ENCODE measurements around the gene SLC2A13.

SLC2A13 gene

DNA sequence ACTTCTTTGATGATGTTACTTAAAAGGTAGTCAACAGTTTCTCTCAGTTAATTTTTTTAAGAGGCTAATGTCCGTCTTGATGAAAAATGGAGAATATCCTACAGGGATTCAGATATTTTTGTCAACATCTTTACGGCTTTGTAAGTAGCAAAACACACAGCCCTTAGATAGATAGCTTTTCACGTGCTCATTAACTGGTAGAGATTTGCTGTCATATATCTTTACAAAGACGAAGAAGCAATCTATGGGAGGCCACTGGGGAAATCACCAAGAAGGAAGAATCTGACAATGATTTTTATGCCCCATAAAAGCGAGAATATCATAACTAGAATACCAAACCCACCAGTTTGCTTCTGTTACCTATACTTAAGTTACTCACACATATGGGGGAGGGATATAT is 121.2 kb downstream of the SLC2A13 start:
- H3K27me3 ChIP-seq = no peaks in the 10 kb centered on the region
- TF ChIP-seq, protein P1, sequence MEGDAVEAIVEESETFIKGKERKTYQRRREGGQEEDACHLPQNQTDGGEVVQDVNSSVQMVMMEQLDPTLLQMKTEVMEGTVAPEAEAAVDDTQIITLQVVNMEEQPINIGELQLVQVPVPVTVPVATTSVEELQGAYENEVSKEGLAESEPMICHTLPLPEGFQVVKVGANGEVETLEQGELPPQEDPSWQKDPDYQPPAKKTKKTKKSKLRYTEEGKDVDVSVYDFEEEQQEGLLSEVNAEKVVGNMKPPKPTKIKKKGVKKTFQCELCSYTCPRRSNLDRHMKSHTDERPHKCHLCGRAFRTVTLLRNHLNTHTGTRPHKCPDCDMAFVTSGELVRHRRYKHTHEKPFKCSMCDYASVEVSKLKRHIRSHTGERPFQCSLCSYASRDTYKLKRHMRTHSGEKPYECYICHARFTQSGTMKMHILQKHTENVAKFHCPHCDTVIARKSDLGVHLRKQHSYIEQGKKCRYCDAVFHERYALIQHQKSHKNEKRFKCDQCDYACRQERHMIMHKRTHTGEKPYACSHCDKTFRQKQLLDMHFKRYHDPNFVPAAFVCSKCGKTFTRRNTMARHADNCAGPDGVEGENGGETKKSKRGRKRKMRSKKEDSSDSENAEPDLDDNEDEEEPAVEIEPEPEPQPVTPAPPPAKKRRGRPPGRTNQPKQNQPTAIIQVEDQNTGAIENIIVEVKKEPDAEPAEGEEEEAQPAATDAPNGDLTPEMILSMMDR (IDR thresholded peaks at IDR 0.05) = no peak
- H3K4me1 ChIP-seq (ENCODE audit: control insufficient read depth in 1 of 2, insufficient read depth in 1 of 2, low read depth in 1 of 2, low read length in 1 of 2) = no peaks in the 10 kb centered on the region
- H3K9me3 ChIP-seq = no peaks in the 10 kb centered on the region
- H3K4me3 ChIP-seq (ENCODE audit: low read depth in 1 of 2, low read length in 1 of 2) = no peak overlapping the region
- no peak overlapping the region for H3K27ac ChIP-seq
- no peaks in the 10 kb centered on the region for H3K36me3 ChIP-seq

DNA sequence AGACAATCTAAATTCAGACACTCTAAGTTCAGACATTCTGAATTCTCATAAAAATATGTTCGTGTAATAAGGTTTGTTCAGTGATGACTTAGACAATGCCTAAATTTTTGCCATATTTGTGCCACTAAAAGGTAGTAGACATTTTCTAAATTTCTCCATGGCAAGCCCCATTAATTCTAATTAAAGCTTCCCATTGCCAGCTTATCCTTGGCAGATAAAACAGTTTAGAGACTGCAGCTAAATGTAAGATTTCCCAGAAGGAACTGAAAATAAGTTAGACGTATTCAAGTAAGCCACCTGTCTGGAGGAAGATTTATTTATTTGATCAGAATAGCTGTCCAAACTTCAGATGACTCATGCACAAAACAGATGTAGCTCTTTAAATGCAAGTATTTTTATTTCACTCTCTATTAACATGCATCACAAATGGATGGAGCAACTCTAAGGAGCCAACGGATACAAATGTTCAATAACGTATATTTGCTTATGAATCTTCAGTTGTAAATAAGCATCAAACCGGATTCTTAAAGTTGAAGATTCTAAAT is 130.4 kb downstream of the SLC2A13 start:
- no peaks in the 10 kb centered on the region for H3K36me3 ChIP-seq
- no peak overlapping the region for H3K27ac ChIP-seq
- H3K4me3 ChIP-seq (ENCODE audit: low read depth in 1 of 2, low read length in 1 of 2) = no peak overlapping the region
- no peaks in the 10 kb centered on the region for H3K9me3 ChIP-seq
- TF ChIP-seq, protein P1 (IDR thresholded peaks at IDR 0.05) = no peak
- H3K4me1 ChIP-seq (ENCODE audit: control insufficient read depth in 1 of 2, insufficient read depth in 1 of 2, low read depth in 1 of 2, low read length in 1 of 2) = peaks cover 0 to 4% of the 10 kb centered on the region in 2 experiments
- H3K27me3 ChIP-seq = no peaks in the 10 kb centered on the region

DNA sequence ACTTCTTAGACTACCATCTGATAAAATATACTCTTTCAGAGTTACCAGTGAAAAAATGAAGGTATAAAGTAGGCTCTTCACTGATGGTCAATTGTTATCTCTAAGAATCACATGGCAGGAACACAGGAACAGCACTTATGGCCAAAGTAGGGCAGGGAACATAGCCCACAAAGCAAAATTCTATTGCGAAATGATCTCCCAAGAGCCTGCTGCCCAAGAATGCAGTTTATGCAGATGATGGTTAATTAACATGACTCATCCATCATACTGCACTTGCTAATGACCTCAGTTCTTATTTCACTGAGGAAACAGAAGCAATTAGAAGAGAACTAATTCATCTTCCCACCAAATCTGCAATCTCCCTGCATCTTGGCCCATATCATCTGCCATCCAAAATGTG is 133.8 kb downstream of the SLC2A13 start:
- H3K4me1 ChIP-seq (ENCODE audit: control insufficient read depth in 1 of 2, insufficient read depth in 1 of 2, low read depth in 1 of 2, low read length in 1 of 2) = peaks cover 0 to 4% of the 10 kb centered on the region in 2 experiments
- H3K36me3 ChIP-seq = no peaks in the 10 kb centered on the region
- TF ChIP-seq, protein P1 (IDR thresholded peaks at IDR 0.05) = no peak
- no peaks in the 10 kb centered on the region for H3K27me3 ChIP-seq
- no peak overlapping the region for H3K27ac ChIP-seq
- no peaks in the 10 kb centered on the region for H3K9me3 ChIP-seq
- no peak overlapping the region for H3K4me3 ChIP-seq (ENCODE audit: low read depth in 1 of 2, low read length in 1 of 2)

DNA sequence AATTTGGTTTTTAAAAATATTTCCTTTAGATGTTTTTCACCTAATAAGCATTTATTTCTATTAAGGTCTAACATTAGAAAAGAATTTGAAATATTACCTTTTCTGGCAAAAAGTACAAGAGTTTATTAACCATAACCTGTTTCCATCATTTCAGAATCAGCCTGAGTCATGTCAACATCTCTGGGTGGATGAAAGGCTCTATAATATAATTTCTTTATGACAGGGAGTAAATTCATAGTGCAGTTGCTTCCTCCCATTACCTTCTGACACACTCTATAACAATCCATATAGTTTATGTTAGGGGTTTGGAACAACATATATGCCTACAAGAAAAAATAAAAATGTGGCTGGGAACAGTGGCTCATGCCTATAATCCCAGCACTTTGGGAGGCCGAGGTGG is 134.5 kb downstream of the SLC2A13 start:
- H3K36me3 ChIP-seq = no peaks in the 10 kb centered on the region

DNA sequence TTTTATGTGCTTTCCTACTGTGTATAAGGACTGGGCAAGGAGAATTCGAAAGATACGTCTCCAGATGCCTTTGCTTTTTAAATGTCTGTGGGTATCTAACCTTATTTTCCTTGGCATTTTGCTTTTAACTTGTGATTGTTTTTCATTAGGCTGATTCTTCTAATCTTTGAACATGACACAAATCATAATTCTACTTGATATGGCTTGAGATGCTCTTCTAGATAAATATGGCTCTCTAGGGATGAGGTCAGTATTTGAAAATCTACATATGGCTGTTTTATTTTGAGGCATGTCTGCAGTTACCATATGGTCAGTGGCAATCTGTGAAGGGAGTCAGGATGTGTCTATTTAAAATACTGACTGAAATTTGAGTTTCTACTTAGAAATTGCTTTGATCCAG is 139.2 kb downstream of the SLC2A13 start:
- no peaks in the 10 kb centered on the region for H3K9me3 ChIP-seq
- H3K27ac ChIP-seq = no peak overlapping the region
- no peak overlapping the region for H3K4me3 ChIP-seq (ENCODE audit: low read depth in 1 of 2, low read length in 1 of 2)
- no peaks in the 10 kb centered on the region for H3K4me1 ChIP-seq (ENCODE audit: control insufficient read depth in 1 of 2, insufficient read depth in 1 of 2, low read depth in 1 of 2, low read length in 1 of 2)
- H3K36me3 ChIP-seq = no peaks in the 10 kb centered on the region
- H3K27me3 ChIP-seq = no peaks in the 10 kb centered on the region
- TF ChIP-seq, protein P1 (IDR thresholded peaks at IDR 0.05) = no peak

More for the DNA sequence above, 134.5 kb downstream of the SLC2A13 start:
- no peaks in the 10 kb centered on the region for H3K27me3 ChIP-seq
- peaks cover 0 to 4% of the 10 kb centered on the region in 2 experiments for H3K4me1 ChIP-seq (ENCODE audit: control insufficient read depth in 1 of 2, insufficient read depth in 1 of 2, low read depth in 1 of 2, low read length in 1 of 2)
- H3K4me3 ChIP-seq (ENCODE audit: low read depth in 1 of 2, low read length in 1 of 2) = no peak overlapping the region
- no peak overlapping the region for H3K27ac ChIP-seq
- H3K9me3 ChIP-seq = no peaks in the 10 kb centered on the region
- TF ChIP-seq, protein P1 (IDR thresholded peaks at IDR 0.05) = no peak

DNA sequence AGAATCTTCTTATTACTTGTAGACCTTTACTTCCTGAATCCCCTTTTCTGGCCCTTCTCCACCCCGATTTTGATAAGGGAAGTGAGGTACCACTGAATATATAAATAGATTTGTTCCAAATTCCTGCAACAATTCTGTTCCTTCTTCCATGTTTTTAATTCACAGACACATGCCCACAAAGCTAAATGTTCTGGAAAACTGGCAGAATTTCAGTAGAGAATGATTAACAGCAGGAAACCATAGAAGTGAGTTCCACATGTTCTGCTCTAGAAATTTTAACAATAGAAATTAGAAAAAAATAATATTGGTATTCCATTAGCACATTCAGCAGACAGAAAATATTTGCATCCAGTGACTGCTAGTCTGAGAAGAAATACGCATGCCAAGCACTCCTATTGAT is 139.6 kb downstream of the SLC2A13 start:
- no peaks in the 10 kb centered on the region for H3K27me3 ChIP-seq
- H3K9me3 ChIP-seq = no peaks in the 10 kb centered on the region
- no peaks in the 10 kb centered on the region for H3K36me3 ChIP-seq
- no peak overlapping the region for H3K4me3 ChIP-seq (ENCODE audit: low read depth in 1 of 2, low read length in 1 of 2)
- no peak overlapping the region for H3K27ac ChIP-seq
- TF ChIP-seq, protein P1 (IDR thresholded peaks at IDR 0.05) = no peak
- H3K4me1 ChIP-seq (ENCODE audit: control insufficient read depth in 1 of 2, insufficient read depth in 1 of 2, low read depth in 1 of 2, low read length in 1 of 2) = no peaks in the 10 kb centered on the region
